WTC11 (cell line): Measurements from ENCODE around the gene LMF1. TPM values are rescaled to one million over a fixed set of nuclear protein-coding genes. Genes with fewer than 3 reads are reported as not detected.

ENCODE experiments used
- ATAC-seq: fragments of 200-7000 bp; cut with Tn5 transposase; 2 replicates; pipeline ENCODE4 v1.10.0; 2021; ENCODE audit warnings: mild to moderate bottlenecking, moderate library complexity
- CTCF ChIA-PET: fragments of 300-600 bp; sonication (Branson Sonifier 250); formaldehyde crosslinking; loops from one replicate; lab custom pipeline; 2021; ENCODE audit warnings: antibody characterized with exemption; lab: Charles Lee
- POLR2A ChIA-PET: fragments of 350-600 bp; sonication (Branson Sonifier 250); formaldehyde crosslinking; loops from one replicate; lab custom pipeline; 2021; ENCODE audit warnings: antibody characterized with exemption; lab: Charles Lee
- DNase-seq: peaks from one replicate; pipeline ENCODE4 v3.0.0; 2021; ENCODE audit warnings: low spot score
- H3K27ac Mint-ChIP-seq: 2 replicates; pipeline ENCODE4 v1.8.0; 2021; ENCODE audit warnings: mixed read lengths
- H3K27me3 Mint-ChIP-seq: 2 replicates; pipeline ENCODE4 v1.8.0; 2021; ENCODE audit warnings: low read depth, mild to moderate bottlenecking, moderate library complexity, mixed read lengths
- H3K36me3 Mint-ChIP-seq: 2 replicates; pipeline ENCODE4 v1.8.0; 2021; ENCODE audit warnings: mixed read lengths
- H3K4me1 Mint-ChIP-seq: 2 replicates; pipeline ENCODE4 v1.8.0; 2022; ENCODE audit warnings: mixed read lengths
- H3K4me3 Mint-ChIP-seq: 2 replicates; pipeline ENCODE4 v1.8.0; 2021; ENCODE audit warnings: mild to moderate bottlenecking, moderate library complexity, mixed read lengths
- H3K9me3 Mint-ChIP-seq: 2 replicates; pipeline ENCODE4 v1.8.0; 2021; ENCODE audit warnings: mixed read lengths
- AR ChIP-seq: fragments of 250-450 bp; sonication (Bioruptor Pico); IDR thresholded peaks from 2 replicates; pipeline ENCODE4 v1.9.0; 2021; ENCODE audit warnings: mild to moderate bottlenecking
- CTCF ChIP-seq: fragments of 200-600 bp; IDR thresholded peaks from 2 replicates; pipeline ENCODE4 v1.8.0; 2022; ENCODE audit warnings: antibody characterized with exemption
- E2F1 ChIP-seq: sonication (generic); formaldehyde crosslinking; IDR thresholded peaks from 2 replicates; pipeline ENCODE4 v1.8.0; 2022; ENCODE audit warnings: mild to moderate bottlenecking, missing genetic modification reagents
- ELF4 ChIP-seq: sonication (generic); formaldehyde crosslinking; IDR thresholded peaks from 2 replicates; pipeline ENCODE4 v1.8.1; 2022; ENCODE audit warnings: low read depth, mild to moderate bottlenecking, moderate library complexity, missing genetic modification reagents
- HMGA2 ChIP-seq: fragments of 250-450 bp; sonication (Bioruptor Pico); IDR thresholded peaks from 2 replicates; pipeline ENCODE4 v1.4.0; 2021; ENCODE audit warnings: mild to moderate bottlenecking, moderate library complexity
- IRF2 ChIP-seq: sonication (generic); formaldehyde crosslinking; IDR thresholded peaks from 2 replicates; pipeline ENCODE4 v1.8.0; 2022; ENCODE audit warnings: low read depth, missing genetic modification reagents, borderline replicate concordance
- MYBL2 ChIP-seq: sonication (generic); formaldehyde crosslinking; IDR thresholded peaks from 2 replicates; pipeline ENCODE4 v1.8.1; 2023; ENCODE audit warnings: mild to moderate bottlenecking, moderate library complexity, missing genetic modification reagents
- NFE2L1 ChIP-seq: sonication (generic); formaldehyde crosslinking; IDR thresholded peaks from 2 replicates; pipeline ENCODE4 v1.8.1; 2023; ENCODE audit warnings: missing genetic modification reagents
- NR1H2 ChIP-seq: sonication (generic); formaldehyde crosslinking; IDR thresholded peaks from 2 replicates; pipeline ENCODE4 v1.9.0; 2021; ENCODE audit warnings: mild to moderate bottlenecking, moderate library complexity, missing genetic modification reagents
- PRRX2 ChIP-seq: fragments of 250-450 bp; sonication (Bioruptor Pico); IDR thresholded peaks from 2 replicates; pipeline ENCODE4 v1.8.0; 2021; ENCODE audit warnings: mild to moderate bottlenecking
- SMAD3 ChIP-seq: sonication (generic); formaldehyde crosslinking; IDR thresholded peaks from 2 replicates; pipeline ENCODE4 v1.8.0; 2022; ENCODE audit warnings: missing genetic modification reagents, mild to moderate bottlenecking, borderline replicate concordance
- ZBTB43 ChIP-seq: sonication (generic); formaldehyde crosslinking; IDR thresholded peaks from 2 replicates; pipeline ENCODE4 v1.8.1; 2023; ENCODE audit warnings: mild to moderate bottlenecking, missing genetic modification reagents
- ZNF219 ChIP-seq: sonication (generic); formaldehyde crosslinking; IDR thresholded peaks from 2 replicates; pipeline ENCODE4 v1.8.0; 2023; ENCODE audit warnings: missing genetic modification reagents, mild to moderate bottlenecking, borderline replicate concordance
- ZNF671 ChIP-seq: fragments of 250-450 bp; sonication (Bioruptor Pico); IDR thresholded peaks from 2 replicates; pipeline ENCODE4 v1.8.0; 2021; ENCODE audit warnings: mild to moderate bottlenecking
- ZSCAN18 ChIP-seq: fragments of 250-450 bp; sonication (Bioruptor Pico); IDR thresholded peaks from 2 replicates; pipeline ENCODE4 v2.1.2; 2022; ENCODE audit warnings: mild to moderate bottlenecking, moderate library complexity
- total RNA-seq: library from RNA; stranded (reverse); gene quantifications from 3 replicates; pipeline ENCODE4 v1.2.3, GENCODE V29; 2021
- TF ChIP-seq, protein P1 (sequence below): sonication (generic); formaldehyde crosslinking; IDR thresholded peaks from 2 replicates; pipeline ENCODE4 v1.8.0; 2022; ENCODE audit warnings: missing genetic modification reagents
- TF ChIP-seq, protein P2 (sequence below): sonication (generic); formaldehyde crosslinking; IDR thresholded peaks from 2 replicates; pipeline ENCODE4 v1.8.0; 2022; ENCODE audit warnings: mild to moderate bottlenecking, missing genetic modification reagents
- TF ChIP-seq, protein P3 (sequence below): sonication (generic); formaldehyde crosslinking; IDR thresholded peaks from 2 replicates; pipeline ENCODE4 v1.8.0; 2022; ENCODE audit warnings: mild to moderate bottlenecking, missing genetic modification reagents

Gene LMF1
- total RNA-seq, 1 experiment from 2014 or later, result 10.5 TPM

DNA sequence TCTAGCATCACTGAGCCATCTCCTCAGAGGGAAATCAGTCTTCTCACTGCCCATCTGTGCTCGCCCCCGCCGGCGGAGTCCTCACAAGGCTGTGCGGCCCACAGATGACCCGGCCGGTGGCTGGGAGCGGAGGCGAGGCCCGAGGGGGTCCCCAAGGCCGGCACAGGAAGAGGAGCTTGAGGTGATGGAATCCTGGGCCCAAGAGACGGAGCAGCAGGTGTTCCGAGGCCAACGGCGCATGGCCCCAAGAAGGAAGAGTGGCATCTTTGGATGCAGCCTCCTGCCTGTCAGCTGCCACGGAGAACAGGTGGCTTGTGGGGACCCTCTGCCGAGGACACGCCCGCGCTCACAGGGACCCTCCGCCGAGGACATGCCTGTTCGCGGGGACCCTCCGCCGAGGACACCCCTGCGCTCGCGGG is 97.5 kb downstream of the LMF1 start (continued):
- TF ChIP-seq CTCF (no peak), ZNF219 (CRISPR knock-in tag) (no peak), E2F1 (CRISPR knock-in tag) (no peak), IRF2 (no peak), AR (CRISPR knock-in tag) (no peak), ZNF671 (CRISPR knock-in tag) (no peak), MYBL2 (CRISPR knock-in tag) (no peak), NFE2L1 (CRISPR knock-in tag) (no peak), SMAD3 (CRISPR knock-in tag) (no peak)
- TF ChIP-seq, protein P1, sequence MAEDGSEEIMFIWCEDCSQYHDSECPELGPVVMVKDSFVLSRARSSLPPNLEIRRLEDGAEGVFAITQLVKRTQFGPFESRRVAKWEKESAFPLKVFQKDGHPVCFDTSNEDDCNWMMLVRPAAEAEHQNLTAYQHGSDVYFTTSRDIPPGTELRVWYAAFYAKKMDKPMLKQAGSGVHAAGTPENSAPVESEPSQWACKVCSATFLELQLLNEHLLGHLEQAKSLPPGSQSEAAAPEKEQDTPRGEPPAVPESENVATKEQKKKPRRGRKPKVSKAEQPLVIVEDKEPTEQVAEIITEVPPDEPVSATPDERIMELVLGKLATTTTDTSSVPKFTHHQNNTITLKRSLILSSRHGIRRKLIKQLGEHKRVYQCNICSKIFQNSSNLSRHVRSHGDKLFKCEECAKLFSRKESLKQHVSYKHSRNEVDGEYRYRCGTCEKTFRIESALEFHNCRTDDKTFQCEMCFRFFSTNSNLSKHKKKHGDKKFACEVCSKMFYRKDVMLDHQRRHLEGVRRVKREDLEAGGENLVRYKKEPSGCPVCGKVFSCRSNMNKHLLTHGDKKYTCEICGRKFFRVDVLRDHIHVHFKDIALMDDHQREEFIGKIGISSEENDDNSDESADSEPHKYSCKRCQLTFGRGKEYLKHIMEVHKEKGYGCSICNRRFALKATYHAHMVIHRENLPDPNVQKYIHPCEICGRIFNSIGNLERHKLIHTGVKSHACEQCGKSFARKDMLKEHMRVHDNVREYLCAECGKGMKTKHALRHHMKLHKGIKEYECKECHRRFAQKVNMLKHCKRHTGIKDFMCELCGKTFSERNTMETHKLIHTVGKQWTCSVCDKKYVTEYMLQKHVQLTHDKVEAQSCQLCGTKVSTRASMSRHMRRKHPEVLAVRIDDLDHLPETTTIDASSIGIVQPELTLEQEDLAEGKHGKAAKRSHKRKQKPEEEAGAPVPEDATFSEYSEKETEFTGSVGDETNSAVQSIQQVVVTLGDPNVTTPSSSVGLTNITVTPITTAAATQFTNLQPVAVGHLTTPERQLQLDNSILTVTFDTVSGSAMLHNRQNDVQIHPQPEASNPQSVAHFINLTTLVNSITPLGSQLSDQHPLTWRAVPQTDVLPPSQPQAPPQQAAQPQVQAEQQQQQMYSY, result no peak
- TF ChIP-seq, protein P2, sequence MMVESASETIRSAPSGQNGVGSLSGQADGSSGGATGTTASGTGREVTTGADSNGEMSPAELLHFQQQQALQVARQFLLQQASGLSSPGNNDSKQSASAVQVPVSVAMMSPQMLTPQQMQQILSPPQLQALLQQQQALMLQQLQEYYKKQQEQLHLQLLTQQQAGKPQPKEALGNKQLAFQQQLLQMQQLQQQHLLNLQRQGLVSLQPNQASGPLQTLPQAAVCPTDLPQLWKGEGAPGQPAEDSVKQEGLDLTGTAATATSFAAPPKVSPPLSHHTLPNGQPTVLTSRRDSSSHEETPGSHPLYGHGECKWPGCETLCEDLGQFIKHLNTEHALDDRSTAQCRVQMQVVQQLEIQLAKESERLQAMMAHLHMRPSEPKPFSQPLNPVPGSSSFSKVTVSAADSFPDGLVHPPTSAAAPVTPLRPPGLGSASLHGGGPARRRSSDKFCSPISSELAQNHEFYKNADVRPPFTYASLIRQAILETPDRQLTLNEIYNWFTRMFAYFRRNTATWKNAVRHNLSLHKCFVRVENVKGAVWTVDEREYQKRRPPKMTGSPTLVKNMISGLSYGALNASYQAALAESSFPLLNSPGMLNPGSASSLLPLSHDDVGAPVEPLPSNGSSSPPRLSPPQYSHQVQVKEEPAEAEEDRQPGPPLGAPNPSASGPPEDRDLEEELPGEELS, result no peak

GRCh38 chr16:872436-873242 is 98.1 kb downstream of the LMF1 start:
- Mint-ChIP-seq H3K36me3 (no peaks in the 10 kb centered on the region), H3K4me1 (no peaks in the 10 kb centered on the region), H3K9me3 (no peaks in the 10 kb centered on the region), H3K27me3 (no peaks in the 10 kb centered on the region), H3K4me3 (no peak overlapping the region), H3K27ac (no peak overlapping the region; the same call in 1 of the 2 replicates)
- POLR2A ChIA-PET, result no interaction called here
- DNase-seq (no peak), ATAC-seq (no peak)
- CTCF ChIA-PET, result interaction anchor here (0.9 to 1.4 kb wide), 2 partner anchors 51 to 185 kb away, joined by 3 read pairs; no protein-coding TSS in a partner anchor
- TF ChIP-seq, protein P3, sequence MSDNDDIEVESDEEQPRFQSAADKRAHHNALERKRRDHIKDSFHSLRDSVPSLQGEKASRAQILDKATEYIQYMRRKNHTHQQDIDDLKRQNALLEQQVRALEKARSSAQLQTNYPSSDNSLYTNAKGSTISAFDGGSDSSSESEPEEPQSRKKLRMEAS (CRISPR knock-in tag), result no peak
- TF ChIP-seq PRRX2 (CRISPR knock-in tag) (no peak), ZBTB43 (CRISPR knock-in tag) (no peak), HMGA2 (CRISPR knock-in tag) (no peak), NR1H2 (CRISPR knock-in tag) (no peak), ELF4 (CRISPR knock-in tag) (no peak), CTCF (no peak), ZSCAN18 (CRISPR knock-in tag) (no peak)
